ENCODE results near the gene NKG7.

The NKG7 gene

DNA sequence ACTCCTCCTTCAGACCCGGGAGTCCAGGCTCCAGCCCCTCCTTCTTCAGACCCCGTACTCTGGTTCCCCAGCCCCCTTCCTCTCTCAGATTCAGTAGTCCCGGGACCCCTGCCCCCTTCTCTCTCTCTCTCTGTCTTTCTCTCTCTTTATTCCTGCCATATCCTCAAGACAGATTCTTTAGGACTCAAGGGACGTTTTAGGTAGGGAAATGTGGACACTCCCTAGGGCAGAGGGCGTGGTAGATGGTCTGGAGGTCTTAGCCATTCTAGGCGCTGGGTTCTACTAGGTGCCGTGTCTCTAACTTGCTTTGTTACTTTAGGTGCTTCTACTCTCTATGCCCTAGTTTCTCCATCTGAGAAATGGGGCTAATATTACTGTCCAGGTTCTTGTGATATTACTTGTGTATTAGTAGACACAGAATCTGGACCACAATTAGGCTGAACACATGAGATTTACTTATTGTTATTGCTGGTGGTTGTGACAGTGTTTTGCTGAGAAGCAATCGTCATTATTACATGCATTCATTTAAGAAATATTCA lies 18.7 kb upstream of the NKG7 start:
- ATAC-seq: no peak
- TF ChIP-seq OSR1 (CRISPR knock-in tag; IDR thresholded peaks at IDR 0.05): no peak
- TF ChIP-seq RARB (CRISPR knock-in tag; IDR thresholded peaks at IDR 0.05): no peak
- no peak for TF ChIP-seq ARNTL (CRISPR knock-in tag; IDR thresholded peaks at IDR 0.05; ENCODE audit: borderline replicate concordance, low read depth)
- no peak for TF ChIP-seq ZC3H10 (CRISPR knock-in tag; IDR thresholded peaks at IDR 0.05)
- TF ChIP-seq ESRRG (CRISPR knock-in tag; IDR thresholded peaks at IDR 0.05): no peak
- no peak for TF ChIP-seq ZFP3 (CRISPR knock-in tag; IDR thresholded peaks at IDR 0.05)
- no peak for TF ChIP-seq CSDC2 (CRISPR knock-in tag; IDR thresholded peaks at IDR 0.05)
- TF ChIP-seq PPARA (CRISPR knock-in tag; IDR thresholded peaks at IDR 0.05; ENCODE audit: borderline replicate concordance): no peak
- TF ChIP-seq, protein P1, sequence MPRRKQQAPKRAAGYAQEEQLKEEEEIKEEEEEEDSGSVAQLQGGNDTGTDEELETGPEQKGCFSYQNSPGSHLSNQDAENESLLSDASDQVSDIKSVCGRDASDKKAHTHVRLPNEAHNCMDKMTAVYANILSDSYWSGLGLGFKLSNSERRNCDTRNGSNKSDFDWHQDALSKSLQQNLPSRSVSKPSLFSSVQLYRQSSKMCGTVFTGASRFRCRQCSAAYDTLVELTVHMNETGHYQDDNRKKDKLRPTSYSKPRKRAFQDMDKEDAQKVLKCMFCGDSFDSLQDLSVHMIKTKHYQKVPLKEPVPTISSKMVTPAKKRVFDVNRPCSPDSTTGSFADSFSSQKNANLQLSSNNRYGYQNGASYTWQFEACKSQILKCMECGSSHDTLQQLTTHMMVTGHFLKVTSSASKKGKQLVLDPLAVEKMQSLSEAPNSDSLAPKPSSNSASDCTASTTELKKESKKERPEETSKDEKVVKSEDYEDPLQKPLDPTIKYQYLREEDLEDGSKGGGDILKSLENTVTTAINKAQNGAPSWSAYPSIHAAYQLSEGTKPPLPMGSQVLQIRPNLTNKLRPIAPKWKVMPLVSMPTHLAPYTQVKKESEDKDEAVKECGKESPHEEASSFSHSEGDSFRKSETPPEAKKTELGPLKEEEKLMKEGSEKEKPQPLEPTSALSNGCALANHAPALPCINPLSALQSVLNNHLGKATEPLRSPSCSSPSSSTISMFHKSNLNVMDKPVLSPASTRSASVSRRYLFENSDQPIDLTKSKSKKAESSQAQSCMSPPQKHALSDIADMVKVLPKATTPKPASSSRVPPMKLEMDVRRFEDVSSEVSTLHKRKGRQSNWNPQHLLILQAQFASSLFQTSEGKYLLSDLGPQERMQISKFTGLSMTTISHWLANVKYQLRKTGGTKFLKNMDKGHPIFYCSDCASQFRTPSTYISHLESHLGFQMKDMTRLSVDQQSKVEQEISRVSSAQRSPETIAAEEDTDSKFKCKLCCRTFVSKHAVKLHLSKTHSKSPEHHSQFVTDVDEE (CRISPR knock-in tag; IDR thresholded peaks at IDR 0.05): no peak
- no peak for TF ChIP-seq TOX (CRISPR knock-in tag; IDR thresholded peaks at IDR 0.05; ENCODE audit: borderline replicate concordance)
- no peak for TF ChIP-seq ZNF8 (CRISPR knock-in tag; IDR thresholded peaks at IDR 0.05)

DNA sequence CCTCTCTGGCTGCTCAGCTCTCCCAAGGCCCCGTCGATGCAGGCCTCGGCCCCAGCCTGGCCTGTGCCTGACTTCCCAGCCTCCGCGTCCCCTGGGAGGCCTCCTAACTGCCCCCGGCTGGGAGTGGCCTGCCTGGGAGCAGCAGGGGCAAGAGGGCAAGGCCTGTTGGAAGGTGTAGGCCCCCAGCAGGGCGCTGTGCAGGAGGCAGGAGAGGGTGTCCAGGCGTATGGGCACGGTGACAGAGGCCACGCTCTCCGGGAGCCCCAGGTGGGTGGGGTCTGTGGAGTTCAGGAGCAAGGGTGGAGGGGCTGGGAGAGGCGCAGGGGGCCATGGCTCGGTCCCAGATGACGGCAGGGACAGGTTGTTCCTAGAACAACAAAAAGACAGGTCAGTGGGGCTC lies 16.7 kb upstream of the NKG7 start:
- no peak for TF ChIP-seq ZNF8 (CRISPR knock-in tag; IDR thresholded peaks at IDR 0.05)
- no peak for TF ChIP-seq RARB (CRISPR knock-in tag; IDR thresholded peaks at IDR 0.05)
- no peak for TF ChIP-seq SNAI2 (CRISPR knock-in tag; IDR thresholded peaks at IDR 0.05)
- no peak for TF ChIP-seq OSR1 (CRISPR knock-in tag; IDR thresholded peaks at IDR 0.05)
- no peak for TF ChIP-seq BACH2 (CRISPR knock-in tag; IDR thresholded peaks at IDR 0.05; ENCODE audit: borderline replicate concordance)
- TF ChIP-seq ARNTL (CRISPR knock-in tag; IDR thresholded peaks at IDR 0.05; ENCODE audit: borderline replicate concordance, low read depth): no peak
- TF ChIP-seq, protein P1 (CRISPR knock-in tag; IDR thresholded peaks at IDR 0.05): no peak
- no peak for ATAC-seq

DNA sequence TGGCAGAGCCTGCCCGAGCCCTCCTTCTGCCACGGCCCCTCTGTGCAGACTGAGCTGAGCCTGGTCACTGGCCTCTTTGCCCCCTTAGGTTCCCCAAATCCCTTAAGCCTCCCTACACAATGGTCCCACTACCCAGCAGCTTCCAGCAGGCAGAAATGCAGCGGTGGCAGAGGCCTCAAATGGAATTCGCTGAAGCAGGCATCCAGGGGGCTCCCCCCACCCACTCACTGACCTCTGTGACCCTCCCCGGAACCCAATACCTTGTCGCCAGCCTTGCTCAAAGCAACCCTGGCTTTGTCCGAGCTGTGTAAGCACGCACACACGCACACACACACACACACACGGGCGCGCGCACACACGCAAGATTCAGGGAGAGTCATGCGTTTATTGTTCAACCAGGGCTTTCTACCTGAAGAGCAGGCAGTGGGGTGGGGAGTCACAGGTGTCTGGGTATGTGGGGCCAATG lies 15.5 kb upstream of the NKG7 start, which contains the start of gene LIM2:
Gene LIM2, minus strand, starts transcription at position 51 of the 466 bp plus-strand sequence. CDS start 531 bp downstream, outside the sequence.
- TF ChIP-seq ZC3H10 (CRISPR knock-in tag; IDR thresholded peaks at IDR 0.05) (no peak), ISL1 (CRISPR knock-in tag; IDR thresholded peaks at IDR 0.05) (no peak), OSR1 (CRISPR knock-in tag; IDR thresholded peaks at IDR 0.05) (no peak), ZFP3 (CRISPR knock-in tag; IDR thresholded peaks at IDR 0.05) (no peak), ESRRG (CRISPR knock-in tag; IDR thresholded peaks at IDR 0.05) (no peak), TCF4 (CRISPR knock-in tag; IDR thresholded peaks at IDR 0.05; ENCODE audit: borderline replicate concordance) (no peak), CSDC2 (CRISPR knock-in tag; IDR thresholded peaks at IDR 0.05) (no peak), TOX (CRISPR knock-in tag; IDR thresholded peaks at IDR 0.05; ENCODE audit: borderline replicate concordance) (no peak), RARB (CRISPR knock-in tag; IDR thresholded peaks at IDR 0.05) (no peak), BACH2 (CRISPR knock-in tag; IDR thresholded peaks at IDR 0.05; ENCODE audit: borderline replicate concordance) (no peak), ZNF70 (CRISPR knock-in tag; IDR thresholded peaks at IDR 0.05) (no peak), ZNF565 (CRISPR knock-in tag; conservative IDR thresholded peaks at IDR 0.05; ENCODE audit: low read depth) (no peak), GLIS3 (CRISPR knock-in tag; IDR thresholded peaks at IDR 0.05) (no peak), ARNTL (CRISPR knock-in tag; IDR thresholded peaks at IDR 0.05; ENCODE audit: borderline replicate concordance, low read depth) (no peak), ZFP30 (CRISPR knock-in tag; IDR thresholded peaks at IDR 0.05) (no peak)
- TF ChIP-seq, protein P2, sequence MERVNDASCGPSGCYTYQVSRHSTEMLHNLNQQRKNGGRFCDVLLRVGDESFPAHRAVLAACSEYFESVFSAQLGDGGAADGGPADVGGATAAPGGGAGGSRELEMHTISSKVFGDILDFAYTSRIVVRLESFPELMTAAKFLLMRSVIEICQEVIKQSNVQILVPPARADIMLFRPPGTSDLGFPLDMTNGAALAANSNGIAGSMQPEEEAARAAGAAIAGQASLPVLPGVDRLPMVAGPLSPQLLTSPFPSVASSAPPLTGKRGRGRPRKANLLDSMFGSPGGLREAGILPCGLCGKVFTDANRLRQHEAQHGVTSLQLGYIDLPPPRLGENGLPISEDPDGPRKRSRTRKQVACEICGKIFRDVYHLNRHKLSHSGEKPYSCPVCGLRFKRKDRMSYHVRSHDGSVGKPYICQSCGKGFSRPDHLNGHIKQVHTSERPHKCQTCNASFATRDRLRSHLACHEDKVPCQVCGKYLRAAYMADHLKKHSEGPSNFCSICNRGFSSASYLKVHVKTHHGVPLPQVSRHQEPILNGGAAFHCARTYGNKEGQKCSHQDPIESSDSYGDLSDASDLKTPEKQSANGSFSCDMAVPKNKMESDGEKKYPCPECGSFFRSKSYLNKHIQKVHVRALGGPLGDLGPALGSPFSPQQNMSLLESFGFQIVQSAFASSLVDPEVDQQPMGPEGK (CRISPR knock-in tag; IDR thresholded peaks at IDR 0.05; ENCODE audit: borderline replicate concordance): no peak
- TF ChIP-seq, protein P1 (CRISPR knock-in tag; IDR thresholded peaks at IDR 0.05): no peak
- TF ChIP-seq, protein P3, sequence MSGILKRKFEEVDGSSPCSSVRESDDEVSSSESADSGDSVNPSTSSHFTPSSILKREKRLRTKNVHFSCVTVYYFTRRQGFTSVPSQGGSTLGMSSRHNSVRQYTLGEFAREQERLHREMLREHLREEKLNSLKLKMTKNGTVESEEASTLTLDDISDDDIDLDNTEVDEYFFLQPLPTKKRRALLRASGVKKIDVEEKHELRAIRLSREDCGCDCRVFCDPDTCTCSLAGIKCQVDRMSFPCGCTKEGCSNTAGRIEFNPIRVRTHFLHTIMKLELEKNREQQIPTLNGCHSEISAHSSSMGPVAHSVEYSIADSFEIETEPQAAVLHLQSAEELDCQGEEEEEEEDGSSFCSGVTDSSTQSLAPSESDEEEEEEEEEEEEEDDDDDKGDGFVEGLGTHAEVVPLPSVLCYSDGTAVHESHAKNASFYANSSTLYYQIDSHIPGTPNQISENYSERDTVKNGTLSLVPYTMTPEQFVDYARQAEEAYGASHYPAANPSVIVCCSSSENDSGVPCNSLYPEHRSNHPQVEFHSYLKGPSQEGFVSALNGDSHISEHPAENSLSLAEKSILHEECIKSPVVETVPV (CRISPR knock-in tag; IDR thresholded peaks at IDR 0.05): no peak
- TF ChIP-seq, protein P4, sequence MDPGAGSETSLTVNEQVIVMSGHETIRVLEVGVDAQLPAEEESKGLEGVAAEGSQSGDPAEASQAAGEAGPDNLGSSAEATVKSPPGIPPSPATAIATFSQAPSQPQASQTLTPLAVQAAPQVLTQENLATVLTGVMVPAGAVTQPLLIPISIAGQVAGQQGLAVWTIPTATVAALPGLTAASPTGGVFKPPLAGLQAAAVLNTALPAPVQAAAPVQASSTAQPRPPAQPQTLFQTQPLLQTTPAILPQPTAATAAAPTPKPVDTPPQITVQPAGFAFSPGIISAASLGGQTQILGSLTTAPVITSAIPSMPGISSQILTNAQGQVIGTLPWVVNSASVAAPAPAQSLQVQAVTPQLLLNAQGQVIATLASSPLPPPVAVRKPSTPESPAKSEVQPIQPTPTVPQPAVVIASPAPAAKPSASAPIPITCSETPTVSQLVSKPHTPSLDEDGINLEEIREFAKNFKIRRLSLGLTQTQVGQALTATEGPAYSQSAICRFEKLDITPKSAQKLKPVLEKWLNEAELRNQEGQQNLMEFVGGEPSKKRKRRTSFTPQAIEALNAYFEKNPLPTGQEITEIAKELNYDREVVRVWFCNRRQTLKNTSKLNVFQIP (CRISPR knock-in tag; IDR thresholded peaks at IDR 0.05; ENCODE audit: borderline replicate concordance, low read depth): no peak
- ATAC-seq: no peak
